ENCODE results near the gene SNORC.

Gene SNORC

DNA sequence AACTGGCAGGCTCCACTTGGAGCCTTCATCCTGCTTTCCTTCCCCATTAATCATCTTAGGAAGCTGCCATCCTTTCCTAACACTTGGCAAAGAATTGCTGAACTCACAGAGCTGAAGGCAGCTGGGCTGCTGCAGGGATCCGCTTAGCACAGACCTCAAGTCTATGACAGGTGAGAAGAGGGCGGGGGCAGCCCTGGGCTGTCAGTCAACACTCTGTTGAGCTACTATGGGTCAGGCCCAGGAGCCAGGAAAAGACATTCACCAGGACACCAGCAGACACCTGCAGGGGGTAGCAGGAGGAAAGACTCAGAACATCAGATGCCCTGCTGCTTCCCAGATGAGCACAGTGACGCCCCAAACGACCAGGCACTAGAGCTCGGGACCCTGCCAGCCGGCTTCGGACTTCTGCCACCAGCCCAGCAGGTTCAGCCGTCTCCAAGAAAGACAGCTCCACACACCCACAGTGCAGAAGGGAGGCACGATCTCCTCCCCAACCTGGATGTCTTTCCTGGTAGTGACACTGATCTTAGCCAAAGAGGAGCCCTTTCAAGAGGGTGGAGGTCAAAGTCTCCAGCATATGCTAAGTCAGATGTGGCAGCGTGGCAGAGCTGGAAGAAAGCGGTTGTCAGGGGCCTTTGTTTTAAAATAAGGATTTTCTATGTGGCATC is 55.2 kb downstream of the SNORC start:
- DNase-seq (ENCODE audit: insufficient read length, low spot score) (no peak), FAIRE-seq (no peak)

DNA sequence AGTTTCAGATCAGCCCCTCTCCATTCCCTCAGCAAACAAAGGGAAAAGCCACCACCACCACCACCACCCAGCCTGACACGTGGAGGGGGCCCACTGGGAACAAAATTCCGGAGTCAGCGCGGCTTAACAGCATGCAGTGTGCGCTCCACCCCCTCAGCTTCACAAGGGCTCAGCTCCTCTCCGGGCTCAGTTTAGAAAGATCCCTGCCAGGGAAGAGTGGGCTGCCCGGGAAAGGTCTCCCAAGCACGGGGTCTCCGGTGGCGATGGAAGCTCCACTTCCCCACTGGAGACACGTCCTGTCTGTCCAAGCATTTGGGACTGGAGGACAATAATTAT is 55.7 kb downstream of the SNORC start:
- FAIRE-seq, result no peak
- no peak for DNase-seq (ENCODE audit: insufficient read length, low spot score)

DNA sequence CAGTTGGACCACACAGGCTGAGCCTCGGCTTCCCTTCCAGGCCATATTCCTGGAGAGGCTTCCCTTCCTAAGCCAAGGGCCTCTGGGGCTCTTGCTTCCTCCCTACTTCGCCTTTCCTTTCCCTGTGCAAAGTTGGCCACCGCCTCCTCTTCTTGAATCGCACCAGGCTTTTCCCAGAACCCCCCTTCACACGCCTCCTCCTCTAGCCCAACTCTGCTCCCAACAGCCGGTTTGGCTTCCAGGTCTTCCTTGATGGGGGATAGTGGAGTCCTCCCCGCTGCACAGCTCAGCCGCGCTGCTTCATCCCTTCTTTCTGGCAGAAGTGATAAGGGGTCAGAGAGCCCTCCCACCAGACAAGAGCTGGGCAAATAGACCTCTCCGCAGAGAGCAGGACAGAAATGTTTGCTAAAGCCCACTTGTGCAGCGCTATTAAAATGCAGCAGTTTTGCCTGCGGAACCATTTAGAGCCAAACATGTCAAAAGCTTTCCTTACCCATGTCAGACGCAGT is 56.4 kb downstream of the SNORC start:
- FAIRE-seq (no peak), DNase-seq (ENCODE audit: insufficient read length, low spot score) (no peak)

DNA sequence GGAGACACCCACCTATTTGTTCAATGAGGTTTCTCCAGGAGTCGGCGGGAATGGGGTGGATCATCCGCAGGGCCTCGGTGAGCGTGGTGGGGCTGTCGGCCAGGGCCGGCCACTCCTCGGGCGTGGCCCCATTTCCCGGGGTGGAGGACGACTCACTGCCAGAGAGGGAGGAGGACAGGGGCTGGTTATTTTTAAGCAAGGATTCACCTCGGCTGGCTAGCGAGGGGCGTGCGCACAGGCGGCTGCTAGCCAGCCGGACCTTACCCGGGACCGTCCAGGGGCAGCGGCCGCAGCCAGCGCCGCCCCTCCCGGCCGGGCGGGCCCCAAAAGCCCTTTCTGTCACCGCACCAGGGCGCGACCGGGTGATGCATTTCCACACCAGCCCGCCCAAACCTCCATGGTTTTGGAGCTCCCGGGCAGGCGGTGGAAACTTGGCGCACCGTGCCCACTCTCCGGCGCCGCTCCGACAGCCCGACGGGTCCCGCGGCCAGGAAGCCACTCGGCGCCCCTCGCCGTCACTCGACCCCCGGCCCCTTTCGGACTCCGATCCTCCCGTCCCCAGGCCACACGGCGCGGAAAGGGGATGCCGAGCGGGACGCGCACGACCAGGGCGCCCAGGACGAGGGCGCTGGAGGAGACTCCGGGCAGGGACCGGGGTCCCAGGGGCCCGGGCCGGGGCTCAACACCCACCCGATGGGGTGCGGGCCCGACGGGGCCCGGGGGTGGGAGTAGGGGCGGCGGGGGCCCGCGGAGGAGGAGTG is 57.1 kb downstream of the SNORC start:
- no peak for FAIRE-seq
- DNase-seq (ENCODE audit: insufficient read length, low spot score), result no peak

DNA sequence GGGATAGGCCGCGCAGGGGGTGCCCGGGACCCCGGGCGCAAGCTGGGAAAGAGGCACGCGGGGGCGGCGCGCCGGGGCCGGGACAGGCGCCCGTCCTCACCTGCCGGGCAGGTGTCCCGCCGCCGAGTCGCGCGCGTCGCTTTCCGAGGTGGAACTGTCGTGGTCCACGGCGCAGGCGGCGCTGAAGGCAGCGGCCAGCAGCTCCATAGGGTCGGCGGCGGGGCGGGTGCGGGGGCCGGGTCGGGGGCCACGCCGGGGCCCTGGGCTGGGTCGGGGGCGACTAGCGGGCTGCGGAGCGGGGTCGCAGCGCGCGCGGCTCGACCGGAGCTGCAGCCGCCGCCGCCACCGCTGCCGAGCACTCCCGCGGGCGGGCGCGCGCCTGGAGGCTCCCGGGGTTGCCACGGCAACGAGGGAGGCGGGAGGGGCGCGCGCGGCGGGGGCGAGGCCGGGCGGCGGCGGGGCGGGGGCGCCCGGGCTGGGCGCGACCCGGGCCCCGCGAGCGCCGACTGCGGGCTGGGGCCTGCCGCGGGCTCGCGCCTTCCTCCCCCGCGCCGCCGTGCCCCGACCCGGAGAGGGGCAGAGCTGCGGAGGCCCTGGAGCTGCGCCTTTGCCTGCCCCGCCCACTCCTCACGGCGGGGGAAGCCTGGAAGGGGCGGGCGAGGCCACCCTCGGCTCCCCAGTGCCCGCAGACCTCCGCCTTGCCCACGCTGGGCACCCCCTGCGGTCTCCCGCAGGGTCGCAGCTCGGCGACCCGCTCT is 57.9 kb downstream of the SNORC start:
- FAIRE-seq, result no peak
- no peak for DNase-seq (ENCODE audit: insufficient read length, low spot score)

Measured in GM19239 (cell line).